CD4-positive, alpha-beta T cell treated with Interferon gamma for 1 hour (primary cell): Measurements from ENCODE around the gene AGAP1.

Experiments
- DNase-seq: peaks from one replicate; pipeline ENCODE4 v3.0.0-alpha.2; 2020

AGAP1 gene

DNA sequence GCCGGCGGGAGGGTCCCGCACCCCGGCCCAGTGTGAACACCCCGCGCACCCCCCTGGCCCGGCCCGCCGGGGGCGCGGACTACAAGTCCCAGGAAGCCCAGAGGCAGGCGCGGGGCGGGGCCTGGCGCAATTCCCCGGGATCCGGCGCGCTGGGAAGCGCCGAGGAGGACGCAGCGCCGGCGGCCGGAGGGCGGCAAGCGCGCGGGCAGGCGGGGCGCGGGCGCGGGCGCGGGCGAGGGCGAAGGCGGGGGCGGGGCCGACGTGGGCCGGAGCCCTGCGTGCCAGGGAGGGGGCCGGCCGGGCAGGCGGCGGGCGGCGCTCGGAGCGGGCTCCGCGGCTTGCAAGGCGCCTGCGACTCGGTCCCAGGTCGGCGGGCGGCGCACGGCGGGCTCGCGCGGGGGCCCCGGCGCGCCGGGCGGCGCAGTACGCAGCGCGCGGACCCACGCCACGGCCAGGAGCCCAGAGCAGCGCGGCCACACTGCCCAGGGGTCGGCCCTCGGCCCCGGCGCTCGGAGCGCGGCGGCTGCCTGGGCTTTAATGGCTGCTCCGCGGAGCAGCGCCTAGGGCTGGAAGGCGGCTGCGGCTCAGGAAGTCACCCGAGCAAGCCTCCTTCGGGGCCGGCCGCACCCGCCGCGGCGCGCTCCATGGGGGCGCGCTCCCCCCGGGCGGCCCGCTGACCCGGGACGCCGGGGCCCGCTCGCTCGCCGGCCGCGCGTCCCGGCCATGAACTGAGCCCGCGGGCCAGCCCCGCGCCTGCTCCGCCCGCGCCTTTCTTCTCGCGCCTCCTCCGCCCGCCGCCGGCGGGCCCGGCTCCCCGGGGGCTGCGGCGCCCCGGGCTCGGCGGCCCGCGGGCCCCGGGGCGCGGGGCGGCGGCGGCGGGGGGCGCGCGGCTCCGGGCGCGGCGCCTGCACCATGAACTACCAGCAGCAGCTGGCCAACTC, at the start of gene AGAP1:
Gene AGAP1, plus strand, starts transcription at position 269 of the 941 bp plus-strand sequence.
- no peak for DNase-seq

DNA sequence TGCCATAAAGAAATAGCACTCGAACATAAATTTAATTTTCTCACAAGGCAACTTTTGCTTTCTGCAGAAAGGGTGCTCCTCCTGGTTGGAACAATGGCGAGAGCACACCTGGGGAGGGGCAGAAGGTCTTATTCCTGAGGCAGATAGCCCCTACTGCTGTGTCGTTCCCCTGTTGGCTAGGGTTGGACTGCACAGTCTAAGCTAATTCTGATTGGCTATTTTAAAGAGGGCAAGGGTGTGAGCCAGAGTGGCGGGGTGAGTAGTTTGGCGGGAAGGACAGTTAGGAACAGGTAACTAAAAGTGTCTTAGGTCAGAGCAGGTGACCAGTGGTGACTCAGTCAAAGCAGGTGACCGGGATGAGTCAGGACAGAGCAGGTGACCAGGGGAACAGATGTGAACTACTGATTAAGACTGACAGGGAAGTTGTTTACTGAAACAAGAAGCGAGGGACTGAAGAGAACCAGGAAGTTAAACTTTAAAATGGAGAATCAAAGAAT, 49.7 kb upstream of the AGAP1 start:
- no peak for DNase-seq

DNA sequence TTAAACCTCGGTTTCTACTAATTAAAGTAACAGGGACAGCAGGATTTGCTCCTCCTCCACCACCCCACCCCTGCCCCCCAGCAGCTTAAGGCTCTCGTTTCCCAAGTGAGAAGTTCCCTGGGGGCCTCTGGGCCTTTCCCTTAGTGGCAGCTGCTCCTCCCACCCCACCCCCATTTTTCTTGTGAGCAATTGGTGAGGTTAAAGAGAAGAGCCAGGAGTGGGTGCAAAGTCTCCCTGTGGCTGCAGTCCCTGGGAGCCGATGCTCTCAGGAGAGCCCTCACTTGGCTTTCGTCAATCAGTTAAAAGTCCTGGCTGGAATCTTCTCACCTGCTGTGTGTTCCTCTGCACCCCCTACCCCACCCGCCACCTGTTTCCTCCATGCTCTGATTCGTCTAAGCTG, 48.7 kb upstream of the AGAP1 start:
- DNase-seq, result no peak

DNA sequence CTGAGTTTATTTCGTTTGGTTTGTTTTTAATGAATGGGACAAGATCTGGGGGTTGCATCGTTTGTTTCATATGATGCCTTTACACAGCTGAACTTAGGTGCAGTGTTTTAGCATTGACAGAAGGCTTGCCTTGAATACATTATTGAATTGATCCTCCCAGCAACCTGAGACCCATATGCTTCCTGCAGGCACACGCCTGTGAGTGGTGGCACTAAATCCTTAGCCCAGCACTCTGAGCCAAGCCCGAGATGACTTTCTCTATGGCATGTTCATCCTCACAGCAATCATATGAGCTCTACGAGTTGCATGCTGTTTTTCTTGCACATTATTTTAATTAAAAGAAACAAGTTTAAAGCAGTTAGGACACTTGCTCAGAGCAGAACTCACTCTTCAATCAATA, 47.8 kb upstream of the AGAP1 start:
- no peak for DNase-seq

DNA sequence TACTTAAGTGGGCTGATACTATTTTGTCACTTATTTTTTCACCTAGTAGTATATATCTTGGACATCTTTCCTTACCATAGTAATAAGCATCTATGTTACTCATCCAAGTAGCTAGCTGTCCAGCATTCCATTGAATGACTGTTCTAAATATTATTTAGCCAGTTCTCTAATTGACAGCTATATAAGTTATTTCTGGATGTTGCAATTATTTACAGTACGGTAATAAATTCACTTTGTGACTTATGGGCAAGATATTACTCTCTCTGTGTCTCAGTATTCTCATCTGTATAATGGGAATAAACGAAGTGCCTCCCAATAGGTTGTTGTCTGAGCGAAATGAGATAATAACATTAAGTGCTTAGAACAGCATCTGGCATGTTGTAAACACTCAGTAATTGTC, 46.6 kb upstream of the AGAP1 start:
- no peak for DNase-seq

DNA sequence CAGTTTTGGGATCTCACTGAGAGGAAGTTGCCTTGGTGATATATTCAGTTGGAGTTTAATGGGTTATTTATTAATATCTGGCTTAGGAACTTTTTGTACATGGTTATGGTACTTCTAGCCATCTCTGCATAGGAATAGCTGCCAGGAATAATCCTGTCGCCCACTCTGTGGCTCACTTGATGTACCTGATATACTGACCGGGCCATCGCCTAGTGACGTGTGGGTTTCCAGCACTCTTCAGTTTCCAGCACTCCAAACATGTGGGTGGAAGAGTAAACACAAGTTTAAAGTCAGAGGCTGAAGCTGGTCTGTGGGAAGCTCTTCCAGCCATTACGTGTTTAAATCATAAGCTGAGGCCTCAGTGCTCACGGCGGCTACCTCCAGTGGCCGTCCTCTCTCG, 44.3 kb upstream of the AGAP1 start:
- no peak for DNase-seq

DNA sequence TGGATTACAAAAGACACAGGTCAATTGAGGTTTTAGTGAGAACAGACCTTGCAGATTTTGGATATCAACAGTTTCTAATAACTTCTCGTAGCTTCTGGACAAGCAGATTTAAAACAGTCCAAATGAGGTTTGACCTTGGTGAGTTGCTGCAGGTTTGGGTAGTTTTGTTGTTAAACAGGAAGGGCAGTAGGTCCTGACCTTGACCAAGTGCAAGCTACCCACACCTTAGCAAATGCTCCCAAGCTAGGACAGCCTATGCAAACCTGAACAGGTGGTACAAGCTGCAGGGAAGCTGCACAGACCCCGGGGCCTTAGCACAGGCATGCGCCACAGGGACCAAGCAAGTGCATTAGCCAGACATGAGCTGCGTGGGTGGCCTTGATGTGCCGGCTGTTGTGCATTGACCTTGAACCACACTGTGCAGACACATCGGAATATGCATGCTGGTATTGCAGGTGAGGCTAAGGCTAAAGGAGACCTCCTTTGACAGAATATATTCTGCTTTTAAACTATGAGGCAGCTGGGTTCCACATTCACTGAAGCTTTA, 40.2 kb upstream of the AGAP1 start:
- no peak for DNase-seq

DNA sequence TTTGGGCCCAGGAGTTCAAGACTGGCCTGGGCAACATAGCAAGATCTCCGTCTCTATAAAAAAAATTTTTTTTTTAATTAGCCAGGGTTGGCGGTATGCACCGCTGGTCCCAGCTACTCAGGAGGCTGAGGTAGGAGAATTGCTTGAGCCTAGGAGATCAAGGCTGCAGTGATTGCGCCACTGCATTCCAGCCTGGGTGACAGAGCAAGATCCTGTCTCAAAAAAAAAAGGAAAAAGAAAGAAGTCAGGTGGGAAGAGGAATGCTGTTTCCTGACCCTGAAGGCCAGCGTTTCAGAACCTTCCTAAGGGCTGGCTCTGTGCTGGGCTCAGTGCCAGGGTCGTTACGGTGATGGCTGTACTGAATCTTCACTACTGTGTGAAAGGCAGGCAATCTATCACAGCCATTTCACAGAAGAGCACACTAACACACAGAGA, 35.0 kb upstream of the AGAP1 start:
- no peak for DNase-seq

DNA sequence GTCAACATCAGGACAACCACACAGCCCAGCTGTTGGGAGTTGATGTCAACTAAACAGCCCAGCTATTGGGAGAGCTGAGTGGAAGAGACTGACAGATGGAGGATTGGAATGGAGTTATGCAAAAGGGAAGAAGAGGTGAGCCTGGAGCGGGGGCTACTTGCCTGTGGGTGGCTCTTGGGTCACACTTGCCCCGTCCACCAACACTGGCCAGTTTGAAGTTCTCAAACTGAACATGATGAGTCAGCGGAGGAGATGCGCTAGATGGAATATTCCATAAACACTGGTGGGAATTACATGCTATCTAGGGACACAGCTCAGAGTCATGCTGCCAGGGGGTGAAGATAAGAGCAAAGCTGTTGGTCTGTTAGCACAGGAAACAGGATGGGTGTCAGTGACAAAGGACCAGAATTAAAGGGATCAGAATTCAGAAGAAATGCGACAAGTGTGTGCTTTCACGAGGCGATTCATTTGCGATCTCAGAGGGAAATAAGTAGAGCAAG, 33.2 kb upstream of the AGAP1 start:
- no peak for DNase-seq

DNA sequence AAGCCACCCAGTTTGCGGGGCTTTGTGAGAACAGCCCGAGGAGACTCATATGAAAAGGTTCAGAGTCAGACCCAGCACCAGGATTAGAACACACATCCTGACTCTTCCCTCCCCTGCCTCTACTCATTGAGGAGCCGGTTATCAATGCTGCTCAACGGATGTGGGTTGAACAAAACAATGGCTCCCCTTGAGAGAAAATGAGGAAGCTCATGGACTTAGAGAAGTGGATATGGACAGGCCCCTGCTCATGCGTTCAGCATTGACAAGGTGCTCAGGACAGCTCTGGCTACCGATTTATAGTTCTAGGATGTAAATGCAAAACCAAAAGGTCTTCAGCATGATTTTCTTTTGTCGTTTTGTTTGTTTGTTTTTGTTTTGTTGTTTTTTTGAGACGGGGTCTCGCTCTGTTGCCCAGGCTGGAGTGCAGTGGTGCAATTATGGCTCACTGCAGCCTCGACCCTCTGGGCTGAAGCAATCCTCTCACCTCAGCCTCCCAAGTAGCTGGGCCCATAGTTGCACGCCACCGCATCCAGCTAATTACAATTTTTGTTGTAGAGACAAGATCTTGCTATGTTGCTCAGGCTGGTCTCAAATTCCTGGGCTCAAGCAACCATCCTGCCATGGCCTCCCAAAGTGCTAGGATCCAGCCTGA, 32.0 kb upstream of the AGAP1 start:
- no peak for DNase-seq

DNA sequence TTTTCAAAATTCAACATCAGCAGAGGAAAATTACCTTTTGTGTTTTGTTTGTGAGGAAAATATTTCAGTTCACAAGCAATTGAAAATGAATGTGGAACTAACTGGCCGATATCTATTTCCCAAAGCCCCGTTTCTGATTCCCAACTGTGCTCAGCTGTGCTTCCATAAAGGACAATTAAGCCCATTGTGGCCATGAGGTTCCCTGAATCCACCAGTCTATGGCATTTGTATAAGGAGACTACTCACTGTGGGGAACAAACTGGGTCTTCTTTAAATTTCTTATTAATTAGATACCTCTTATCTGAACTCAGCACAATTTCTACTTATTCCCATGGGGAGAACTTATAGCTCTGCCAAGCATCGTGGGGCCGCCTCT, 31.4 kb upstream of the AGAP1 start:
- no peak for DNase-seq

DNA sequence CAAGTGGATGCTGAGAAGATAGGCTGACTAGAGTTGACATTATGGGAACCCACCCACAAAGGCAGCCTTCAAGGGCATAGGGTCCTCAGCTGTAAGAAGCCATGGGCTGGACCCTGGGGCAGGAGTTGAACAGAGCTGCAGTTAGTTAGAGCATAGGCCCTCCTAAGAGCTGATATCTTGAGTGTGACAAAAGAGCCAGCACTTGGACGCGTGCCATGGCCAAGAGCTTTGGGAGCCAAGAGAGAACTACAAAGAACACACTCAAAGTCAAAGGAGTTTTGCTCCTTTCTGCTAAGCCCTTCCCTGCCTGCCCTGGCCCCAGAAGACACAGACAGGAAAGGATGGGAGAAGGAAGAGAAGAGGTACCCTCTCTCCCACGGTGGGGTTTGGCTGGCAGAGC, 29.9 kb upstream of the AGAP1 start:
- no peak for DNase-seq

DNA sequence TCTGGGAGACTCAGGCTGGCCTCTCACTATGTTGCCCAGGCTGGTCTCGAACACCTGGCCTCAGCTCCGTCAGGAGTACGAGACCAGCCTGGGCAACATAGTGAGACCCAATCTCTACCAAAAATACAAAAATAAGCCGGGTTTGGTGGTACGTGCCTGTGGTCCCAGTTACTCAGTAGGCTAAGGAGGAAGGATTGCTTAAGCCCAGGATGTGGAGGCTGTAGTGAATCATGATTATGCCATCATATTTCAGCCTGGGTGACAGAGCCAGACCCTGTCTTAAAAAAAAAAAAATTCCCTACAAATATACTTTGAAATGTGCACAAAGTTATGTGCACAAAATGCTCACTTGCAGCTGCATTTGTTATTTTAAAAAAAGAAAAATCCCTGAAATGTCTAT, 26.3 kb upstream of the AGAP1 start:
- no peak for DNase-seq

DNA sequence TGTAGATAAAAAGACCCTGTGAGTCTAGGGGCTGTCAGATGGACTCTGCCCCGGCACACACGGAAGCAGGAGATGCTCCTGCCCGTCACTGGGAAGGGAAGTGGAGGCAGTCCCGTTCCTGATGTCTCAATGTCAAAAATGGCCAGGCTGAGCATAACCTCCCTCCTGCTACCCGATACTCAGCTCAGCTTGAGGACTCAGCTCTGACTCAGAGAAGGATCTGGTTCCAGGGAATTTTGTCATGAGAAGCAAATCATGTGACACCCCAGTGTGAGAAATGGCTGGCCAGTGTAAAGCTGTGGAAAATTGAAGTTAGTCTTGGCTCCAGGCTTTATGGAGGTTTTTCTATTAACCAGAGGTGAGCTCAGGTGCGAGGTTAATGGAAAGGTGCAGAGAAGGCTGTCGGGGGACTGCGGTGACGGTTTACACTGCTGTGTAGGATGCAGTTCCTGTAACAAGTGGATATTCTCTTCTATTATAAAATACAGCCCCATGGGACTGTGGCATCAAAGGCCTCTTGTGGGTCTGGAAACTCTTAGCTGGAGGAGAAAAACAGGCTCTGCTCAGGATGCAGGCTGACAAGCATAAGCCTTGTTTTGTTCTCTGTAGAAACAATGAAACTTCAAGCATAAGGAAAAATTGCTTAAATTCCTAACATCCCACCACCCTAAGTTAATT, 24.7 kb upstream of the AGAP1 start:
- DNase-seq, result no peak

DNA sequence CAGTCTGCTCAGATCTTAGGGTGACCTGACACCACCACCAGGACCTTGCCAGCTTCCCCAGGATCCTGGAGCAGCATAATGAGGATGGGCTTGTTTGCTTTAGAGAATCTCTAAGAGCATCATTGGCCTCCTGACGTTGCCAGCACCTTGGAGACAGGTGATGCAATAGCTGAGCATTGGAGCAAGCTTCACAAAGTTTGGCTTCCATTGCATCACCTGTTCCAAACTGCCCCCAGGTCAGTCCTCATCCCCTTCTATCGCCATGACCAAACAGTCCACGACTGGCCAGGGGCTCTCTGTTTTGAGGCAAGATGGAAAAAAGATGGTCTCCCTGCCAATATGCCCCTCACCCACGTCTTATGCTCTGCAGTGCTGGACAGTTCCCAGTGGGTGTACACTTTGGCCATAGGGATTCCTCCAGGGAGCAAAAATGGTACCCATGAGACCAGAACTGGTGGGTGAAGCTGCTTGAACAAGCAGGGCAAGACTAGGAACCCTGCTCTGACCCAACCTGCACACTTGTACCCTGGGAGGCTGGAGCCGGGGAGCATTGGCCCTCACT, 22.6 kb upstream of the AGAP1 start:
- no peak for DNase-seq

DNA sequence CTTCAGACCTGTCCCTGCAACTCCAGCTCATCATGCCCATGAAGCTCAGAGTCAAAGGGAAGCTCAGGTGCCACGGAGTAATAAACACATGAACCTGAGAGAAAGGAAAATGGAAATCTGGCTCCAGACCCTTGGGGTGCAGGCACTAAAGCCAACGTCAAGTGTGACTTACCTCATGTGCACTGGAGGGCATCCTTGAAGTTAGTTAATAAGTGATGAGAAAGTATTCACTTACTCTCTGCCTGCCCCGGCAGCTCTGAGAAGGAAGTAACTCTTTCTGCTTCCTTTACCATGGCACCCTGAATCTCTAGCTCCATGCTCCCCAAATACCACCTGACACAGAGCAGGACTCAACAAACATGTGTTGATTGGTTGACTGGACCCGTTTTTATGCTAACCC, 21.4 kb upstream of the AGAP1 start:
- DNase-seq, result no peak

DNA sequence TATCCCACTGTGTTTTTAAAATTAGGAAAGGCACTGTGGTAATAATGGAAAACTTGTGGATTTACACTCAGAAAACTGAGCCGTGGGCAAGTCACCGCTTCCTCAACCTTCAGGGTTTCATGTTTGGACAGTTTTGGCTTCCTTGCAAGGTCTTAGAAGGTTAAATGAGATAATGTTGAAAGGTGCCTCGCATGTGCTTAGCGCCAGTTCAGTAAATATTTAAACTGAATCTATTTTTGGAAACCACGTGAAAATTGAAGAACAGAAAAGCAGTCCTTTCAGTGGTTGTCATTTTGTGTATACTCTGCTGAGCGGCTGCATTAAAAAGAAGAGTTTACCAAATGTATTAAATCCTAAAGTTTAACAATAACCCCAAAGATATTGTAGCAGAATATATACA, 15.2 kb upstream of the AGAP1 start:
- DNase-seq, result no peak

DNA sequence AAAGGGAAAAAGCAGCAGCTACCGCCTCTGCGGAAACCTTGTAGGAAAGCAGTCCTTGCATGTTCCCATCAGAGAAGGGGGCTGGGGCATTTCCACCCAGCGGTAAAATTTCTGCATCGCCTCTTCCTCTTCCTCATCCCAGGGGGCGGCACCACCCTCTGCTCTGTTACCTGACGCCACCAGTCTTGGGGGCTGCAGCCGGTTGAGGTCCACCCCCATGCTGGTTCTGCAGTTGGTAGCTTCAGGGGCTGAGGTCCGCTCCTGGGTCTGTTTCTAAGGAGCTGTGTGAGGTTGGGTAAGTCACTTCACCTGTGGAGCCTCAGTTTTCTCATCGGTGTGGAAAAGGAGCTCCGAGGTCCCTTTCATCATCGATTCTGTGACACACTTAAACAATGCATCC, 14.2 kb upstream of the AGAP1 start:
- no peak for DNase-seq

DNA sequence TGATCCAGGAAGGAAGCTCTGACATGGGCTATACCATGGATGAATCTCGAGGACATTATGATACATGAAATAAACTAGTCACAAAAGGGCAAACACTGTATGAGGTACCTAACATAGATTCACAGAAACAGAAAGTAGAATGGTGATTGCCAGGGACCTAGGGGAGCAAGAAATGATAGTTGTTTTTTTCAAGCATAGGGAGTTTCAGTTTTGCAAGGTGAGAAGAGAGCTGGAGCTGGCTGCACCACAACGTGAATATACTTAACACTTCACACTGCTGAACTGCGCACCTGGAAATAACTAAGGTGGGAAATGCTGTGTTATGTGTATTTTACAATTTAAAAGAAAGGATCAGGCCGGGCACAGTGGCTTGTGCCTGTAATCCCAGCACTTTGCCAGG, 13.2 kb upstream of the AGAP1 start:
- DNase-seq, result no peak

DNA sequence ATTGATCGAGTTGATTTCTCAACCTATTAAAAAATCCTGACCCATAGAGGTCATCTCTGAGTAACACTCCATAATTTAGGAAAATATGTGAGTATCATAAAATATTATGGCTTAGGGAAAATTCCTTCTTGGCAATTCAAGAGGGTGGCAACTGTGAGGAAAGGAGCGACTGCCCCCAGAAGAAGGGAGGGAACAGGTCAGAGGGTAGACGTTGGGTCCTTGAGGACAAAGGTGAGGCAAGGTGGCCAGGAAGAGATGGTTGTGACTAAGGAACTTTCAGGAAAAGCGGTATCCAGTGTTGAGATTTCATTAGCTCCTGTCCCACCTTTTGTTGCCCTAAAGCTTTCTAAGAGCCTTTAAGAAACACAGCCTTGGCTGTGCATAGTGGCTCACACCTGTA, 10.5 kb upstream of the AGAP1 start:
- DNase-seq, result no peak

DNA sequence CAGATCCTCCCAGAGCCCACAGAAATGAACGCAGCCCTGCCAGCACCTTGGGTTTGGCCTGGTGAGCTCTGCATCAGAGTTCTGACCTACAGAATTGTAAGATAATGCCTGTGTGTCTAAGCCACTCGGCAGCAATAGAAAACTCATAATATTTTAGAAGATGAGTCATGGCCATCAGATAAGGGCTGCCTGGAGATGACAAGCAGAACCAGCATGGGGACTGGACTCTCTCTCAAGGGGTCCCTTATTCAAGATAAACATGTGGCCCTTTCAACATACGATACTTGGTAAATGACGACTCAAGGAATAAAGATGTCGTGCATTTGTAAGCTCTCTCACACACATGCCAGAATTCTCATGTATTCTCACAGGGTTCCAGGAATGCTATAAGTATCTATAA, 8.5 kb upstream of the AGAP1 start:
- no peak for DNase-seq

DNA sequence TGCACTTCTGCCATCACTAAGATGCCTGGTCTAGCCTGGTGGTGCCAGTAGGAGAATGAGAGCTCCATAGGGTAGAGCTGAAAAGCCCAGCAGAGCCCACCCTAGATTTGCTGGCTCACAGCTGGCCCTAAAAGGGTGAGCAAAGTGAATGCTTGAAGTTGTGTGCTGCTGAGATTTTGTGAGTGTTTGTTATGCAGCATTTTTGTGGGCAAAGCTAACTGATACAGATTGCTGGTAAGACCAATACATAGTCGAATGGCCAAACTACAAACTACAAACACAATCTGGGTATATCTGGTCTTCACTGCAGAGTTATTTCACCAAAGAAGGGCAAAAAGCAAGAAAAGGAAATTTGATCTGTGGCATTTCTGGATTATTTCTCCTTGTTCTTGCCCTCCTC, 7.1 kb upstream of the AGAP1 start:
- DNase-seq, result no peak

DNA sequence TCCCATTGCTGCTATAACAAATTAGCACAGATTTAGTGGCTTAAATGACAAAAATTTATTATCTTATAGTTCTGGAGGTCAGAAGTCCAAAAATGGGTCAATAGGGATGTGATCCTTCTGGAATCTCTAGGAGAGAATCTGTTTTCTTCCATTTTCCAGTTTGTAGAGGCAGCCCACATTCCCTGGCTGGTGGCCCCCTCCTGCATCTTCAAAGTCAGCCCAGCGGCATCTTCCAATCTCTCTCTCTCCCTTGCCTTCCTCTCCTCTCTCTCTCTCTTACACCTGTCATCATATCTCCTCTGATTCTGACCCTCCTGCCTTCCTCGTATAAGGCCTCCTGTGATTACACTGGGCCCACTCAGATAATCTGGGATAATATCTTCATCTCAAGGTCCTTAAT, 3.9 kb upstream of the AGAP1 start:
- DNase-seq, result no peak
